ENCODE results near the gene HOXB4.

The HOXB4 gene

GRCh38 chr17:48593840-48594537 is 15.8 kb upstream of the HOXB4 start:
- H3K27ac ChIP-seq (ENCODE audit: low read depth, low read length): peak overlapping the region; percentile 66
- H3K27me3 ChIP-seq (ENCODE audit: control insufficient read depth in 1 of 2, insufficient read depth in 2 of 2, low read length in 2 of 2): peaks cover 89 to 90% of the 10 kb centered on the region in 2 donors
- H3K4me1 ChIP-seq (ENCODE audit: control insufficient read depth in 1 of 2, insufficient read depth in 2 of 2, low read length in 2 of 2): peaks cover 8 to 25% of the 10 kb centered on the region in 2 donors

GRCh38 chr17:48593126-48593829 is 15.1 kb upstream of the HOXB4 start, which contains the start of gene HOXB5:
HOXB5 (minus strand) TSS chr17:48593779; CDS start chr17:48593682, 97 bp downstream.
- H3K27me3 ChIP-seq (ENCODE audit: control insufficient read depth in 1 of 2, insufficient read depth in 2 of 2, low read length in 2 of 2): peaks cover 88 to 90% of the 10 kb centered on the region in 2 donors

More at GRCh38 chr17:48593840-48594537, 15.8 kb upstream of the HOXB4 start:
- Histone ChIP-seq H3K4me3 (ENCODE audit: low read depth in 1 of 2, low read length in 2 of 2) (peak overlapping the region in 1 of 2 donors; percentile 49), H3K9me3 (ENCODE audit: control insufficient read depth in 1 of 2, low read length in 2 of 2) (no peaks in the 10 kb centered on the region), H3K36me3 (ENCODE audit: control insufficient read depth in 1 of 2, insufficient read depth in 2 of 2, low read length in 2 of 2) (no peaks in the 10 kb centered on the region), H3K9ac (ENCODE audit: low read depth in 1 of 2, low read length in 2 of 2) (no peak overlapping the region)

GRCh38 chr17:48592577-48592976 is 14.4 kb upstream of the HOXB4 start:
- no peaks in the 10 kb centered on the region for H3K36me3 ChIP-seq (ENCODE audit: control insufficient read depth in 1 of 2, insufficient read depth in 2 of 2, low read length in 2 of 2)
- H3K27me3 ChIP-seq (ENCODE audit: control insufficient read depth in 1 of 2, insufficient read depth in 2 of 2, low read length in 2 of 2): peaks cover 89 to 92% of the 10 kb centered on the region in 2 donors
- H3K9me3 ChIP-seq (ENCODE audit: control insufficient read depth in 1 of 2, low read length in 2 of 2): no peaks in the 10 kb centered on the region
- peak overlapping the region; percentile 49 to 62 for H3K4me3 ChIP-seq (ENCODE audit: low read depth in 1 of 2, low read length in 2 of 2)
- H3K9ac ChIP-seq (ENCODE audit: low read depth in 1 of 2, low read length in 2 of 2): peak overlapping the region; percentile 37 to 60
- H3K4me1 ChIP-seq (ENCODE audit: control insufficient read depth in 1 of 2, insufficient read depth in 2 of 2, low read length in 2 of 2): peaks cover 0 to 18% of the 10 kb centered on the region in 2 donors
- H3K27ac ChIP-seq (ENCODE audit: low read depth, low read length): peak overlapping the region; percentile 55

More at GRCh38 chr17:48593126-48593829, 15.1 kb upstream of the HOXB4 start, which contains the start of gene HOXB5:
- peak within 1 kb of the TSS; percentile 49 to 62 for H3K4me3 ChIP-seq (ENCODE audit: low read depth in 1 of 2, low read length in 2 of 2)
- H3K9ac ChIP-seq (ENCODE audit: low read depth in 1 of 2, low read length in 2 of 2): peak within 1 kb of the TSS; percentile 53 to 60
- no peaks in the 10 kb centered on the region for H3K36me3 ChIP-seq (ENCODE audit: control insufficient read depth in 1 of 2, insufficient read depth in 2 of 2, low read length in 2 of 2)
- no peaks in the 10 kb centered on the region for H3K9me3 ChIP-seq (ENCODE audit: control insufficient read depth in 1 of 2, low read length in 2 of 2)
- peaks cover 3 to 22% of the 10 kb centered on the region in 2 donors for H3K4me1 ChIP-seq (ENCODE audit: control insufficient read depth in 1 of 2, insufficient read depth in 2 of 2, low read length in 2 of 2)
- H3K27ac ChIP-seq (ENCODE audit: low read depth, low read length): peak within 1 kb of the TSS; percentile 81

GRCh38 chr17:48592057-48592514 is 13.9 kb upstream of the HOXB4 start:
- peak overlapping the region; percentile 65 for H3K27ac ChIP-seq (ENCODE audit: low read depth, low read length)
- peak overlapping the region; percentile 49 to 62 for H3K4me3 ChIP-seq (ENCODE audit: low read depth in 1 of 2, low read length in 2 of 2)
- H3K27me3 ChIP-seq (ENCODE audit: control insufficient read depth in 1 of 2, insufficient read depth in 2 of 2, low read length in 2 of 2): peaks cover 91 to 92% of the 10 kb centered on the region in 2 donors
- H3K4me1 ChIP-seq (ENCODE audit: control insufficient read depth in 1 of 2, insufficient read depth in 2 of 2, low read length in 2 of 2): peaks cover 0 to 17% of the 10 kb centered on the region in 2 donors
- peak overlapping the region in 1 of 2 donors; percentile 32 for H3K9ac ChIP-seq (ENCODE audit: low read depth in 1 of 2, low read length in 2 of 2)
- H3K9me3 ChIP-seq (ENCODE audit: control insufficient read depth in 1 of 2, low read length in 2 of 2): no peaks in the 10 kb centered on the region
- H3K36me3 ChIP-seq (ENCODE audit: control insufficient read depth in 1 of 2, insufficient read depth in 2 of 2, low read length in 2 of 2): no peaks in the 10 kb centered on the region

DNA sequence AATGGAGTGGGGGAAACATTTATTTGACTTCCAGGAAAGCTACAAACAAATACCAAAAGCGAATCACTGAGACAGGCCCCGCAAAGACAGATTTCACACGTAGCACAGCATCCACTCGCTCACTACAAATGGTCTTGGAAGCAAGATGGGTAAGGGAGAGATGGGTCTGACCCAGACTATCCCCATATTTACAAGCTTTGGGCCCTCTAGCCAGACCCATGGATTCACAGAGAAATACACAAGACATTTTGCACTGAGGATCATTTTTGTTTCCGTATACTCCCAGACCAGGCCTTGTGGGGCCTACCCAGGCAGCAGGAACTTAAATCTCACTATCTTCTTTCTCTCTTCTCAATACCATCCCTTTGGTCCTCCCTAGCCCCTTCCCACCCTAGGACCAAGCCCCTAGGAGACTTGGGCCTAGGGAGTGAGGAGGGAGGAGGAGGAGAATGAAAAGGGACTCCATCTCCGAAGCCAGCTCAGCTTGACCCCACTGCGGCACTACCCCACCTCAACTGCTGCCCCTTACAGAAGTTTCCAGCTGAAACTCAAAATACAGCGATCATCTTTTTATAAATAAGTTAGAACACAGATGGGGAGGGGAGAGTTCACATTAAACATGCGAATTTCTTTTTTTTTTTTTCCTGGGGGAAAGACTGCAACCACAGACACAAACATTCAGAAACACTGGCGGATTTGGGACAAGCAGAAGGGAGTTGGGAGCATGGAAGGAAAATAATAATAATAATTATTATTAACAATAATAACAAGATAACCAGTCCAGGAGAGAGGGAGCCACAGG is 13.3 kb upstream of the HOXB4 start:
- peak overlapping the region in 1 of 2 donors; percentile 34 for H3K9ac ChIP-seq (ENCODE audit: low read depth in 1 of 2, low read length in 2 of 2)
- H3K4me3 ChIP-seq (ENCODE audit: low read depth in 1 of 2, low read length in 2 of 2): peak overlapping the region in 1 of 2 donors; percentile 17
- H3K9me3 ChIP-seq (ENCODE audit: control insufficient read depth in 1 of 2, low read length in 2 of 2): no peaks in the 10 kb centered on the region
- H3K27me3 ChIP-seq (ENCODE audit: control insufficient read depth in 1 of 2, insufficient read depth in 2 of 2, low read length in 2 of 2): peaks cover 89 to 92% of the 10 kb centered on the region in 2 donors
- peaks cover 0 to 11% of the 10 kb centered on the region in 2 donors for H3K4me1 ChIP-seq (ENCODE audit: control insufficient read depth in 1 of 2, insufficient read depth in 2 of 2, low read length in 2 of 2)
- peak overlapping the region; percentile 65 for H3K27ac ChIP-seq (ENCODE audit: low read depth, low read length)
- H3K36me3 ChIP-seq (ENCODE audit: control insufficient read depth in 1 of 2, insufficient read depth in 2 of 2, low read length in 2 of 2): no peaks in the 10 kb centered on the region

- Histone ChIP-seq H3K9me3 (ENCODE audit: control insufficient read depth in 1 of 2, low read length in 2 of 2) (no peaks in the 10 kb centered on the region), H3K27me3 (ENCODE audit: control insufficient read depth in 1 of 2, insufficient read depth in 2 of 2, low read length in 2 of 2) (peaks cover 86 to 92% of the 10 kb centered on the region in 2 donors), H3K9ac (ENCODE audit: low read depth in 1 of 2, low read length in 2 of 2) (peak overlapping the region in 1 of 2 donors; percentile 39), H3K36me3 (ENCODE audit: control insufficient read depth in 1 of 2, insufficient read depth in 2 of 2, low read length in 2 of 2) (no peaks in the 10 kb centered on the region), H3K4me3 (ENCODE audit: low read depth in 1 of 2, low read length in 2 of 2) (peak overlapping the region; percentile 40 to 50), H3K4me1 (ENCODE audit: control insufficient read depth in 1 of 2, insufficient read depth in 2 of 2, low read length in 2 of 2) (peaks cover 6 to 10% of the 10 kb centered on the region in 2 donors), H3K27ac (ENCODE audit: low read depth, low read length) (peak overlapping the region; percentile 65)
These were observed 12.5 kb upstream of the HOXB4 start for GRCh38 chr17:48590607-48591161.

DNA sequence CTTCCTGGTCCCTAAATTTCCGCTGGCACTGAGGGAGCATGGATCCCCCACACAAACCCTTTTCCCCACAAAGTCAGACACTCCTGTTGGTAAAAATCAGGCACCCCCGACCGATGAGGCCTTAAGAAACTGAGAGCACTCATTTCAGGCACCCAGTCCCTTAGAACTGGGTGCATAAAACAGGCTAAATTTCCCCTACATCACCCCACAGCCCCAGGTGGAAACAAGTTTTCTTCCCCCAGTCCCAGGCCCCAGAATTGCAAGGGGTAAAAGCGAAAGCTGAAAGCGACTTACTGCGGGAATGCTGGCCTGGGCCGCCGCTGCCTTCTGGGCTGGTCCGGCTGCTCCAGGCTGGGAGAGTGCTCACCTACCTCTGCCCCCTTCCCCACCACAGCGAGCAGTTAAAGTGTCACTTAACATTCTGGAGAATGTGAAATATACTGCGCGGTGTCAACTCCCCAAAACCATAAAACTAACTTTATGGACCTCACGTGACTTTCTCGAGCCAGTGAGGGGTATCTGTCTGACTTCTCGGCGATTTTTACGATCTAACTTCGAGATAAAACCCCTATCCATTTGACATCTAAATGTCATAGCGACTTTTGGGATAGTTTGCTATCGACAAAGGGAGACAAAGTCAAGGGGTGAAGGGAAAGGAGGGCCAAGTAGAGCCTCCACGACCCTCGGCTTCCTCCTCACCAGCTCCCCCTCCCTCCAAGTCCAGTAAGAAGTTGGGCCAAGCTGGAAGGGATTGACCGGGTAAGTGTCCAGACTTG is 11.9 kb upstream of the HOXB4 start, which contains the start of gene HOXB3:
Gene HOXB3 (minus strand): TSS at position 411 of the 776 bp plus-strand sequence. CDS start 37,767 bp downstream, outside the sequence.
- Histone ChIP-seq H3K27me3 (ENCODE audit: control insufficient read depth in 1 of 2, insufficient read depth in 2 of 2, low read length in 2 of 2) (peaks cover 83 to 92% of the 10 kb centered on the region in 2 donors), H3K4me1 (ENCODE audit: control insufficient read depth in 1 of 2, insufficient read depth in 2 of 2, low read length in 2 of 2) (peaks cover 8% of the 10 kb centered on the region in 2 donors), H3K4me3 (ENCODE audit: low read depth in 1 of 2, low read length in 2 of 2) (peak within 1 kb of the TSS; percentile 43 to 50), H3K27ac (ENCODE audit: low read depth, low read length) (peak within 1 kb of the TSS; percentile 65), H3K36me3 (ENCODE audit: control insufficient read depth in 1 of 2, insufficient read depth in 2 of 2, low read length in 2 of 2) (no peaks in the 10 kb centered on the region), H3K9ac (ENCODE audit: low read depth in 1 of 2, low read length in 2 of 2) (peak within 1 kb of the TSS; percentile 32 to 39), H3K9me3 (ENCODE audit: control insufficient read depth in 1 of 2, low read length in 2 of 2) (no peaks in the 10 kb centered on the region)

- H3K4me1 ChIP-seq (ENCODE audit: control insufficient read depth in 1 of 2, insufficient read depth in 2 of 2, low read length in 2 of 2): peaks cover 6 to 8% of the 10 kb centered on the region in 2 donors
- peak overlapping the region; percentile 32 to 39 for H3K9ac ChIP-seq (ENCODE audit: low read depth in 1 of 2, low read length in 2 of 2)
- H3K36me3 ChIP-seq (ENCODE audit: control insufficient read depth in 1 of 2, insufficient read depth in 2 of 2, low read length in 2 of 2): no peaks in the 10 kb centered on the region
- peak overlapping the region; percentile 43 to 50 for H3K4me3 ChIP-seq (ENCODE audit: low read depth in 1 of 2, low read length in 2 of 2)
- H3K9me3 ChIP-seq (ENCODE audit: control insufficient read depth in 1 of 2, low read length in 2 of 2): no peaks in the 10 kb centered on the region
- peaks cover 78 to 90% of the 10 kb centered on the region in 2 donors for H3K27me3 ChIP-seq (ENCODE audit: control insufficient read depth in 1 of 2, insufficient read depth in 2 of 2, low read length in 2 of 2)
- H3K27ac ChIP-seq (ENCODE audit: low read depth, low read length): peak overlapping the region; percentile 65
These were observed 11.1 kb upstream of the HOXB4 start for GRCh38 chr17:48589060-48589830.

All from duodenal mucosa (tissue), 2 donors.